Astrocyte (in vitro differentiated cells and primary cell): Measurements from ENCODE around the gene CROCC2.

Experiments
- EZH2 ChIP-seq: IDR thresholded peaks from 2 replicates; pipeline ENCODE4 v1.6.1; 2012; ENCODE audit warnings: mild to moderate bottlenecking, low read length, inconsistent platforms; ENCODE audit not compliant: insufficient read depth
- TF ChIP-seq, protein P1 (sequence below): IDR thresholded peaks from 2 replicates; pipeline ENCODE4 v1.5.1; 2011; ENCODE audit warnings: low read depth, mild to moderate bottlenecking, inconsistent platforms, low read length, moderate library complexity; ENCODE audit not compliant: insufficient read depth

DNA sequence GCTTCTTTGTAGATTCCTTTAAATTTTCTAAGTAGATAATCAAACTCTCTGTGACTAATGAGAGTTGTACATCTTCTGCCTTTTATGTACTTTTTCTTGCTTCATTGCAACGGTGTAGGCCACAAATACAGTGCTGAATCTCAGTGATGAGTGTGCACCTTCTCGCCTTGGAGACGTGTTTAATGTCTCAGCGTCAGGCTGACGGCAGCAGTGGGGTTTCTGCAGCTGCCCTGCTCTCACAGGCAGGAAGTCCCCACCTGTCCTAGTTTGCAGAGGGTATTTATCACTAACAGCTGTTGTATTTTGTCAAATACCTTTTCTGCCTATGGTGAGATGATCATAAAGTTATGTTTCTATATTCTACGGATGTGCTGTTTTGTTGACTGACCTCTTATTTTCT lies 24.2 kb upstream of the CROCC2 start:
- TF ChIP-seq, protein P1, sequence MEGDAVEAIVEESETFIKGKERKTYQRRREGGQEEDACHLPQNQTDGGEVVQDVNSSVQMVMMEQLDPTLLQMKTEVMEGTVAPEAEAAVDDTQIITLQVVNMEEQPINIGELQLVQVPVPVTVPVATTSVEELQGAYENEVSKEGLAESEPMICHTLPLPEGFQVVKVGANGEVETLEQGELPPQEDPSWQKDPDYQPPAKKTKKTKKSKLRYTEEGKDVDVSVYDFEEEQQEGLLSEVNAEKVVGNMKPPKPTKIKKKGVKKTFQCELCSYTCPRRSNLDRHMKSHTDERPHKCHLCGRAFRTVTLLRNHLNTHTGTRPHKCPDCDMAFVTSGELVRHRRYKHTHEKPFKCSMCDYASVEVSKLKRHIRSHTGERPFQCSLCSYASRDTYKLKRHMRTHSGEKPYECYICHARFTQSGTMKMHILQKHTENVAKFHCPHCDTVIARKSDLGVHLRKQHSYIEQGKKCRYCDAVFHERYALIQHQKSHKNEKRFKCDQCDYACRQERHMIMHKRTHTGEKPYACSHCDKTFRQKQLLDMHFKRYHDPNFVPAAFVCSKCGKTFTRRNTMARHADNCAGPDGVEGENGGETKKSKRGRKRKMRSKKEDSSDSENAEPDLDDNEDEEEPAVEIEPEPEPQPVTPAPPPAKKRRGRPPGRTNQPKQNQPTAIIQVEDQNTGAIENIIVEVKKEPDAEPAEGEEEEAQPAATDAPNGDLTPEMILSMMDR = no peak
- no peak for TF ChIP-seq EZH2
